HUES6 (cell line): ENCODE measurements around the gene EFCAB5.
"Not testable (repeated sequence)": the region's sequence is repeated elsewhere in the genome, so short reads cannot be mapped to it uniquely, and the experiment has no call there.

Source experiments
- H3K27ac ChIP-seq: 2 replicates; pipeline ENCODE4 v1.7.0; 2013; ENCODE audit warnings: low read depth, mild to moderate bottlenecking, low read length, inconsistent platforms
- H3K27me3 ChIP-seq: 2 replicates; pipeline ENCODE4 v1.6.1; 2013; ENCODE audit warnings: low read length; ENCODE audit not compliant: control insufficient read depth, insufficient read depth
- H3K36me3 ChIP-seq: 2 replicates; pipeline ENCODE4 v1.6.1; 2013; ENCODE audit warnings: low read length; ENCODE audit not compliant: control insufficient read depth, insufficient read depth
- H3K4me1 ChIP-seq: 2 replicates; pipeline ENCODE4 v1.6.1; 2013; ENCODE audit warnings: low read length; ENCODE audit not compliant: control insufficient read depth, insufficient read depth
- H3K4me3 ChIP-seq: 2 replicates; pipeline ENCODE4 v1.5.1; 2013; ENCODE audit warnings: low read depth, low read length
- H3K9ac ChIP-seq: one replicate; pipeline ENCODE4 v1.6.1; 2013; ENCODE audit warnings: mild to moderate bottlenecking, low read length
- H3K9me3 ChIP-seq: 2 replicates; pipeline ENCODE4 v1.6.1; 2013; ENCODE audit warnings: low read depth, low read length; ENCODE audit not compliant: control insufficient read depth, insufficient read depth

The EFCAB5 gene

GRCh38 chr17:30133197-30133596 lies 191.8 kb downstream of the EFCAB5 start:
- Histone ChIP-seq H3K27me3 (no peaks in the 10 kb centered on the region), H3K4me1 (peaks cover 12% of the 10 kb centered on the region; the same call in 1 of the 2 replicates), H3K9ac (no peak overlapping the region), H3K27ac (no peak overlapping the region), H3K36me3 (peaks cover 59% of the 10 kb centered on the region), H3K4me3 (no peak overlapping the region), H3K9me3 (no peaks in the 10 kb centered on the region)

- Histone ChIP-seq H3K4me1 (peaks cover 12% of the 10 kb centered on the region; the same call in 1 of the 2 replicates), H3K27me3 (no peaks in the 10 kb centered on the region), H3K9ac (no peak overlapping the region), H3K9me3 (no peaks in the 10 kb centered on the region), H3K27ac (no peak overlapping the region), H3K36me3 (peaks cover 54% of the 10 kb centered on the region), H3K4me3 (no peak overlapping the region)
These were observed 193.1 kb downstream of the EFCAB5 start for GRCh38 chr17:30134551-30134950.

- H3K27me3 ChIP-seq, result no peaks in the 10 kb centered on the region
- no peaks in the 10 kb centered on the region for H3K9me3 ChIP-seq
- H3K36me3 ChIP-seq, result peaks cover 44% of the 10 kb centered on the region
- no peak overlapping the region for H3K4me3 ChIP-seq
- no peaks in the 10 kb centered on the region; the same call in 1 of the 2 replicates for H3K4me1 ChIP-seq
- H3K9ac ChIP-seq, result no peak overlapping the region
- no peak overlapping the region for H3K27ac ChIP-seq
These were observed 195.7 kb downstream of the EFCAB5 start for GRCh38 chr17:30137158-30137557.

GRCh38 chr17:30147860-30148259 lies 206.4 kb downstream of the EFCAB5 start:
- not testable (repeated sequence) for H3K9ac ChIP-seq, H3K4me3 ChIP-seq, H3K4me1 ChIP-seq, H3K9me3 ChIP-seq, H3K27ac ChIP-seq, H3K27me3 ChIP-seq, H3K36me3 ChIP-seq

GRCh38 chr17:30148376-30148775 lies 206.9 kb downstream of the EFCAB5 start:
- peaks cover 5% of the 10 kb centered on the region; the same call in 1 of the 2 replicates for H3K36me3 ChIP-seq
- H3K27me3 ChIP-seq, result no peaks in the 10 kb centered on the region
- H3K9ac ChIP-seq, result no peak overlapping the region
- H3K9me3 ChIP-seq, result no peaks in the 10 kb centered on the region
- no peak overlapping the region for H3K27ac ChIP-seq
- no peak overlapping the region for H3K4me3 ChIP-seq
- no peaks in the 10 kb centered on the region for H3K4me1 ChIP-seq

- Histone ChIP-seq H3K9ac (no peak overlapping the region), H3K27me3 (no peaks in the 10 kb centered on the region), H3K36me3 (peaks cover 5% of the 10 kb centered on the region; the same call in 1 of the 2 replicates), H3K4me1 (no peaks in the 10 kb centered on the region), H3K4me3 (no peak overlapping the region), H3K9me3 (no peaks in the 10 kb centered on the region), H3K27ac (no peak overlapping the region)
These were observed 210.0 kb downstream of the EFCAB5 start for GRCh38 chr17:30151471-30151870.

- Histone ChIP-seq H3K9ac (no peak overlapping the region), H3K27me3 (no peaks in the 10 kb centered on the region), H3K27ac (no peak overlapping the region), H3K36me3 (peaks cover 11% of the 10 kb centered on the region; the same call in 1 of the 2 replicates), H3K4me3 (no peak overlapping the region), H3K9me3 (no peaks in the 10 kb centered on the region), H3K4me1 (no peaks in the 10 kb centered on the region)
These were observed 212.0 kb downstream of the EFCAB5 start for GRCh38 chr17:30153463-30153862.

- Histone ChIP-seq H3K9ac (no peak overlapping the region), H3K27ac (no peak overlapping the region), H3K4me1 (no peaks in the 10 kb centered on the region), H3K36me3 (peaks cover 10% of the 10 kb centered on the region; the same call in 1 of the 2 replicates), H3K4me3 (no peak overlapping the region), H3K27me3 (no peaks in the 10 kb centered on the region), H3K9me3 (no peaks in the 10 kb centered on the region)
These were observed 214.0 kb downstream of the EFCAB5 start for GRCh38 chr17:30155389-30155788.
